OCI-LY3 (cell line): ENCODE data around the gene PAX2.

Experiments
- CTCF ChIP-seq: fragments of 200-600, 300-600 bp; sonication (generic); IDR thresholded peaks from 2 replicates; pipeline ENCODE4 v1.5.1; 2014; ENCODE audit warnings: antibody characterized with exemption, low read length, low read depth
- EZH2phosphoT487 ChIP-seq: fragments of 200-600 bp; shearing (Covaris generic); IDR thresholded peaks from 2 replicates; pipeline ENCODE4 v1.6.1; 2018; ENCODE audit warnings: antibody characterized with exemption, mixed run types, low read depth

GRCh38 chr10:100830728-100831111, 85.3 kb downstream of the PAX2 start:
- TF ChIP-seq CTCF (no peak), EZH2phosphoT487 (no peak)
